Right kidney (tissue), 1 donor: ENCODE results near the gene ZBTB4.
A peak's percentile ranks its signal among the peaks of the same experiment; 100 is the strongest.
"Not testable (repeated sequence)": the region's sequence is repeated elsewhere in the genome, so short reads cannot be mapped to it uniquely, and the experiment has no call there.

ENCODE experiments used
- DNase-seq: peaks from one replicate; pipeline ENCODE4 v3.0.0-alpha.2; 2016

The ZBTB4 gene

GRCh38 chr17:7495906-7496434 is 16.5 kb upstream of the ZBTB4 start:
- DNase-seq: no peak

GRCh38 chr17:7493941-7494340 is 14.5 kb upstream of the ZBTB4 start:
- no peak for DNase-seq

- no peak for DNase-seq
Observed at GRCh38 chr17:7491583-7491982, 12.2 kb upstream of the ZBTB4 start.

GRCh38 chr17:7490144-7490543 is 10.7 kb upstream of the ZBTB4 start:
- no peak for DNase-seq

- no peak for DNase-seq
Observed at GRCh38 chr17:7486181-7486580, 6.8 kb upstream of the ZBTB4 start.

GRCh38 chr17:7484919-7485377 is 5.5 kb upstream of the ZBTB4 start:
- DNase-seq: no peak

GRCh38 chr17:7484067-7484918 is 4.9 kb upstream of the ZBTB4 start, which contains the start of gene POLR2A:
POLR2A (plus strand) TSS chr17:7484366.
- peak; percentile 99 for DNase-seq

- peak; percentile 98 for DNase-seq
Observed at GRCh38 chr17:7483255-7484066, 4.0 kb upstream of the ZBTB4 start.

- not testable (repeated sequence) for DNase-seq
Observed at GRCh38 chr17:7482742-7483088, 3.3 kb upstream of the ZBTB4 start.

- DNase-seq: not testable (repeated sequence)
Observed at GRCh38 chr17:7481842-7482741, 2.7 kb upstream of the ZBTB4 start.

GRCh38 chr17:7481275-7481674 is 1.8 kb upstream of the ZBTB4 start, which contains the start of gene SLC35G6:
SLC35G6 (plus strand) TSS chr17:7481446; CDS start chr17:7481517, 71 bp downstream.
- not testable (repeated sequence) for DNase-seq

GRCh38 chr17:7480089-7480384 is 606 bp upstream of the ZBTB4 start:
- DNase-seq: no peak

- peak; percentile 79 for DNase-seq
Observed at GRCh38 chr17:7478276-7479212, 887 bp downstream of the ZBTB4 start.

- DNase-seq: peak; percentile 70
Observed at GRCh38 chr17:7477392-7478275, 1.8 kb downstream of the ZBTB4 start.

GRCh38 chr17:7476951-7477350 is 2.5 kb downstream of the ZBTB4 start:
- DNase-seq: no peak

- no peak for DNase-seq
Observed at GRCh38 chr17:7476494-7476893, 2.9 kb downstream of the ZBTB4 start.

GRCh38 chr17:7475764-7476422 is 3.5 kb downstream of the ZBTB4 start:
- DNase-seq: no peak

- not testable (repeated sequence) for DNase-seq
Observed at GRCh38 chr17:7474767-7475166, 4.7 kb downstream of the ZBTB4 start.

- no peak for DNase-seq
Observed at GRCh38 chr17:7471729-7472128, 7.7 kb downstream of the ZBTB4 start.
